GM23248 (cell line): Measurements from ENCODE around the gene DMAC2. TPM values are rescaled to one million over a fixed set of nuclear protein-coding genes. Genes with fewer than 3 reads are reported as not detected.
A peak's percentile ranks its signal among the peaks of the same experiment; 100 is the strongest.

Source experiments
- DNase-seq: peaks from one replicate; pipeline ENCODE4 v3.0.0-alpha.2; 2015
- H2AFZ ChIP-seq: fragments of 200-600 bp; sonication (generic); 2 replicates; pipeline ENCODE4 v1.6.1; 2016; ENCODE audit warnings: antibody characterized with exemption
- H3F3A ChIP-seq: fragments of 200-600 bp; sonication (generic); 2 replicates; pipeline ENCODE4 v1.6.1; 2016; ENCODE audit warnings: mild to moderate bottlenecking, antibody characterized with exemption, mixed run types; ENCODE audit not compliant: insufficient read depth
- H3K27ac ChIP-seq: fragments of 200-600 bp; sonication (generic); 2 replicates; pipeline ENCODE4 v1.5.1; 2016; ENCODE audit warnings: mild to moderate bottlenecking
- H3K27me3 ChIP-seq: fragments of 200-600 bp; sonication (generic); replicated peaks from 2 replicates; pipeline ENCODE4 v1.6.1; 2016; ENCODE audit warnings: mild to moderate bottlenecking; ENCODE audit not compliant: insufficient read depth
- H3K36me3 ChIP-seq: fragments of 200-600 bp; sonication (generic); 2 replicates; pipeline ENCODE4 v1.6.1; 2016; ENCODE audit warnings: low read depth, mild to moderate bottlenecking
- H3K4me1 ChIP-seq: fragments of 200-600 bp; sonication (generic); 2 replicates; pipeline ENCODE4 v1.6.1; 2016; ENCODE audit warnings: mild to moderate bottlenecking; ENCODE audit not compliant: insufficient read depth
- H3K4me2 ChIP-seq: fragments of 200-600 bp; sonication (generic); one replicate; pipeline ENCODE4 v1.6.1; 2016; ENCODE audit warnings: mild to moderate bottlenecking; ENCODE audit not compliant: unreplicated experiment
- H3K4me3 ChIP-seq: fragments of 200-600 bp; sonication (generic); 2 replicates; pipeline ENCODE4 v1.5.1; 2016; ENCODE audit warnings: mild to moderate bottlenecking
- H3K79me2 ChIP-seq: fragments of 200-600 bp; sonication (generic); 2 replicates; pipeline ENCODE4 v1.6.1; 2016; ENCODE audit warnings: mild to moderate bottlenecking; ENCODE audit not compliant: insufficient read depth
- H3K9ac ChIP-seq: fragments of 200-600 bp; sonication (generic); 2 replicates; pipeline ENCODE4 v1.6.1; 2016; ENCODE audit warnings: mild to moderate bottlenecking
- H3K9me2 ChIP-seq: fragments of 200-600 bp; sonication (generic); 2 replicates; pipeline ENCODE4 v1.6.1; 2016; ENCODE audit warnings: mixed run types, mild to moderate bottlenecking, moderate library complexity; ENCODE audit not compliant: insufficient read depth
- H3K9me3 ChIP-seq: fragments of 200-600 bp; sonication (generic); one replicate; pipeline ENCODE4 v1.6.1; 2017; ENCODE audit warnings: low read depth
- H4K20me1 ChIP-seq: fragments of 200-600 bp; sonication (generic); 2 replicates; pipeline ENCODE4 v1.6.0; 2016; ENCODE audit not compliant: insufficient read depth
- EZH2 ChIP-seq: fragments of 200-600 bp; sonication (generic); IDR thresholded peaks from 2 replicates; pipeline ENCODE4 v1.6.1; 2018; ENCODE audit warnings: antibody characterized with exemption, mild to moderate bottlenecking; ENCODE audit not compliant: insufficient read depth, poor library complexity, severe bottlenecking
- EZH2phosphoT487 ChIP-seq: fragments of 200-600 bp; sonication (generic); IDR thresholded peaks from 2 replicates; pipeline ENCODE4 v1.6.1; 2018; ENCODE audit warnings: antibody characterized with exemption, moderate library complexity, mild to moderate bottlenecking, low read depth; ENCODE audit not compliant: insufficient read depth
- WGBS, 2 experiments: methylation state at CpG; one replicate each; pipeline ENCODE4 v1.1.6; 2015 to 2017; ENCODE audit warnings: low lambda C conversion rate in 2 of 2, low coverage in 1 of 2; ENCODE audit errors: missing lambda C conversion rate in 2 of 2; 5-methylcytosine and 5-hydroxymethylcytosine counted together
- in situ Hi-C: fragments of 300-500 bp; cut with MboI; formaldehyde crosslinking; loops from 2 replicates; pipeline ENCODE4 v1.15.0; 2020
- polyA plus RNA-seq: library from polyadenylated mRNA; unstranded; fragments of >200 nt; fragmentation: Nextera tagmentation; extraction: Ambion mirVana; gene quantifications from 2 replicates; pipeline ENCODE4 v1.2.1, GENCODE V29; 2016
- total RNA-seq: library from RNA; depleted of rRNA; stranded (reverse); fragments of >200 nt; shearing (Covaris generic); gene quantifications from 2 replicates; pipeline ENCODE4 v1.2.3, GENCODE V29; 2014

The DMAC2 gene
- total and polyA plus RNA-seq, 2 experiments from 2014 or later: 49.2 to 52.9 TPM

DNA sequence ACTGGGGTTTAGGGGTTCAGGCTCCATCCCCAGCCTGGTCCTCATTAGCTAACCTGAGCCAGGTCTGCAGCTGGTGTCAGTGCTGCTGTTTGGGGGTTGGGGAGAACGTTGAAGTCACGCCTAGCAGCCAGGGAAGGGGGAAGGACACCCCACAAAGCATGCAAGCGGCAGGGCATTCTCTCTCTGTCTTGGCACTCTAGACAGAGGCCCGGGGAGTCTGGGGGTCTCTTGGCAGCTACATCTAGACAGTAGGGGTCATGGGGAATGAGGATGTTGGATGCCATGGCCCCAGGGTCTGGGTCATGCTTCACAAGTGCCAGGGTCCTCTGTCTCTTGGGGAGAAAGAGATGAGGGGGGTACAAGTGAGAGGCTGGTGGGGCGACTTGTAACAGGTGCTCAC is 5.9 kb upstream of the DMAC2 start:
- DNase-seq: no peak
- Histone ChIP-seq H3K9me3 (no peaks in the 10 kb centered on the region), H3K27me3 (peaks cover 8% of the 10 kb centered on the region; the same call in 1 of the 2 replicates), H2AFZ (no peak overlapping the region), H3F3A (no peaks in the 10 kb centered on the region), H3K27ac (no peak overlapping the region), H3K4me3 (no peak overlapping the region), H3K4me1 (no peaks in the 10 kb centered on the region), H4K20me1 (no peaks in the 10 kb centered on the region), H3K9ac (no peak overlapping the region), H3K4me2 (no peak overlapping the region), H3K79me2 (no peaks in the 10 kb centered on the region), H3K9me2 (no peaks in the 10 kb centered on the region), H3K36me3 (no peaks in the 10 kb centered on the region)
- in situ Hi-C loops: no loop called here
- 41 to 46% methylated on average over 5 of the region's 5 CpGs for WGBS, 2 experiments
- no peak for TF ChIP-seq EZH2phosphoT487

DNA sequence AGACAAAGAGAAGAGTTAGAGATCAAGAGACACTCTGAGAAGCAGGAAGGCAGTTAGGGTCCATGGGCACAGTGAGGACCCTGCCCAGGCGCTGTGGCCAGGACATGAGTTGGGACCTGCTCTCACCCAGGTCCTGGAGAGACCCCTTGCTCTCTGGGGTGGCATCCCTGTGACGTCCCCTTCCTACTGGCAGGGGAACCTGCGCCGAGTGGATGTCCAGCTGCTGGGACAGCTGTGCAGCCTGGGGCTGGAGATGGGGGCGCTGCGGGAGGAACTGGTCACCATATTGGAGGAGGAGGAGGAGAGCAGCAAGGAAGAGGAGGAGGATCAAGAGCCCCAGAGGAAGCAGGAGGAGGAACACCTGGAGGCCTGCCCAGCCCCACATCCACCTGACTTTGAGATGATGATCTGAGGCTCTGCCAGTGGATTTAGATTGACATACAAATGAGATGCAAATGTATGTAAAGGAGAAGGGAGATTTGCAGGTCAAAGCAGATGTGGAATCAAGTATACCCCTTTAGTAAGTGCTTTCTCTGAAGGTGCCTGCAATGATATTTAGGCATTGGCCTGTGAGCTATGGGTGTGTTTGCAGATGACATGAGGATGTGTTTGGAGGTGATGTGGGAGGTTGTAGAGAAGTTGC is 4.2 kb upstream of the DMAC2 start:
- no peaks in the 10 kb centered on the region for H3K9me3 ChIP-seq
- in situ Hi-C loops: no loop called here
- H3K9ac ChIP-seq: no peak overlapping the region
- H3K4me2 ChIP-seq: no peak overlapping the region
- no peak overlapping the region for H3K27ac ChIP-seq
- H3K79me2 ChIP-seq: peaks cover 3% of the 10 kb centered on the region
- H3K4me3 ChIP-seq: no peak overlapping the region
- H3K36me3 ChIP-seq: no peaks in the 10 kb centered on the region
- TF ChIP-seq EZH2phosphoT487 (no peak), EZH2 (no peak)
- H3K4me1 ChIP-seq: peaks cover 3% of the 10 kb centered on the region; the same call in 1 of the 2 replicates
- no peaks in the 10 kb centered on the region for H3K9me2 ChIP-seq
- H2AFZ ChIP-seq: no peak overlapping the region
- H3F3A ChIP-seq: no peaks in the 10 kb centered on the region
- H3K27me3 ChIP-seq: no peaks in the 10 kb centered on the region; the same call in 1 of the 2 replicates
- H4K20me1 ChIP-seq: no peaks in the 10 kb centered on the region
- 40 to 46% methylated on average over 6 of the region's 6 CpGs for WGBS, 2 experiments
- no peak for DNase-seq

DNA sequence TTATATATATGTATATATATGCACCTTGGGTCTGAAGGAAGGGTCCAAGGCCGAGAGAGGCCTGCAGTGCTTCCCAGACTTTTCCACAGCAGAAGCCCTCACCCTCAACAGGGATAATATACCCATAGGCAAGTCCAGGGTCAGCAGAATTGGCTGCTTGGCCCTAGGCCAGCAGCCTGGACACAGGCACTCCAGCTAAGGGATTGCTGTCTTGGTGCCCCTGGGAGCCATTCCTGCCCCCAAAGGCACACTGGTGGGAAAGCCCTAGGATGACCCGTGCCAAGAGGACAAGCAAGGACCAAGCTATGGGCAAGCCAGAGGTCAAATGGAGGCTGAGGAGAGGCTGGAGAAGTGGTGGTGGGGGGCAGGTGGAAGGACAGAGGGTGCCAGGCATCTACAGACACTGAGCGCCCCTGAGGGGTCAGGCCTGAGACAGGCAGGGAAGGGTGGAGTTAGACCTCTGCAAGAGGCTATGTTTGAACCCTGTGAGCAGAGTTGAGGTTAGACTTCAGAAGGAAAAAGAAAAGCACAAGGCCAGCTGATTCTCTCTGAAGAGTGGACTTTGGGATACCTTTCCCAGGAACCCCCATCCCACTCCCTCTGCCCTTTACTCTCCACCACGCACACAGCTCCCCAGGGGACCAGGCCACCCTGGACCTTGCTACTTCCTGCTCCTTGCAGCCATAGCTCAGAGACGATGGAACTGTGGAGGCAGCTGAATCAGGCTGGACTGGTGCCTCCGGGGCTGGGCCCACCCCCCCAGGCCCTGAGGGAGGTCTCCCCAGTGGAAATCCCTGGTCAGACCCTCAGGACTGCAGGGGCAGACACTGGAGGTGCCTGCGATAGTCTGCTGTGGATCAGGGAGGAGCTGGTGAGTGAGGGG is 3.0 kb upstream of the DMAC2 start, which contains the start of gene ERICH4:
Gene ERICH4, plus strand, starts transcription at position 684 of the 883 bp plus-strand sequence. Its CDS starts 14 bp downstream, at position 698.
- H4K20me1 ChIP-seq: no peaks in the 10 kb centered on the region
- 37 to 40% methylated on average over 7 of the region's 7 CpGs for WGBS, 2 experiments
- H3K27me3 ChIP-seq: no peaks in the 10 kb centered on the region; the same call in 1 of the 2 replicates
- no peak within 1 kb of the TSS for H3K27ac ChIP-seq
- H3K36me3 ChIP-seq: no peaks in the 10 kb centered on the region
- no peak within 1 kb of the TSS for H3K4me2 ChIP-seq
- no peaks in the 10 kb centered on the region for H3K9me2 ChIP-seq
- H3F3A ChIP-seq: no peaks in the 10 kb centered on the region
- H3K4me1 ChIP-seq: peaks cover 7% of the 10 kb centered on the region; the same call in 1 of the 2 replicates
- no peak for DNase-seq
- H3K9ac ChIP-seq: no peak within 1 kb of the TSS
- no peak within 1 kb of the TSS for H3K4me3 ChIP-seq
- in situ Hi-C loops: no loop called here
- H3K9me3 ChIP-seq: no peaks in the 10 kb centered on the region
- TF ChIP-seq EZH2 (no peak), EZH2phosphoT487 (no peak)
- peak within 1 kb of the TSS; percentile 41; the same call in 1 of the 2 replicates for H2AFZ ChIP-seq
- peaks cover 15% of the 10 kb centered on the region for H3K79me2 ChIP-seq

DNA sequence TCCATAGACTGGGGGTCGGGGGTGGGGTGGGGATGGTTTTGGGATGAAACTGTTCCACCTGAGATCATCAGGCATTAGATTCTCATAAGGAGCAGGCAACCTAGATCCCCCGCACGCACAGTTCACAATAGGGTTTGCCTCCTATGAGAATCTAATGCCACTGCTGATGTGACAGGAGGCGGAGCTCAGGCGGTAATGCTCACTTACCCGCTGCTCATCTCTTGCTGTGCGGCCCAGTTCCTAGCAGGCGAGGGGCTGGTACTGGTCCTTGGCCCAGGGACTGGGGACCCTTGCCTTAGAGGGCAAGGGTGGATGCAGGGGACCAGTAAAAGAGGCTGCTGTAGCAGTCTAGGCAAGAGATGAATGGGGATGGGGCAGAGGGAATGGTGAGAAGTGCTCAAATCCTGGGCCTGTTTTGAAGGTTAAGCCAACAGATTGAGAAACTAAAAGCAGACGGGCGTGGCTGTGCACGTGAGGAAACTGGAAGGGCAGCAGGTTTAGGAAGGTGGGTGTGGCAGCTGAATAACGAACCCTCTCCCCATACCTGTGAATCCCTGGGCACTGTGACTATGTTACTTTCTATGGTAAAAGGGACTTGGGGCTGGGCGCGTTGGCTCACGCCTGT is 1.7 kb upstream of the DMAC2 start:
- no peak for TF ChIP-seq EZH2
- Histone ChIP-seq H3K4me3 (no peak overlapping the region), H3K36me3 (no peaks in the 10 kb centered on the region), H3K9ac (no peak overlapping the region), H3K27ac (no peak overlapping the region), H3K9me2 (no peaks in the 10 kb centered on the region), H3K79me2 (peaks cover 20% of the 10 kb centered on the region), H3F3A (no peaks in the 10 kb centered on the region), H3K4me1 (peaks cover 7% of the 10 kb centered on the region; the same call in 1 of the 2 replicates), H4K20me1 (no peaks in the 10 kb centered on the region), H3K27me3 (no peaks in the 10 kb centered on the region), H3K9me3 (no peaks in the 10 kb centered on the region), H2AFZ (no peak overlapping the region), H3K4me2 (no peak overlapping the region)
- DNase-seq: no peak
- in situ Hi-C loops: no loop called here
- 65 to 66% methylated on average over 14 to 15 of the region's 15 CpGs for WGBS, 2 experiments
